Hematopoietic multipotent progenitor cell (in vitro differentiated cells): ENCODE results near the gene JAML. TPM values are rescaled to one million over a fixed set of nuclear protein-coding genes. Genes with fewer than 3 reads are reported as not detected.

Source experiments
- DNase-seq, 3 donors: peaks; one replicate each; pipeline ENCODE4 v3.0.0-alpha.2; 2011 to 2015; ENCODE audit warnings: low read depth in 2 of 3, low spot score in 2 of 3
- total RNA-seq: library from RNA; depleted of rRNA; stranded (reverse); fragments of >200 nt; gene quantifications from one replicate; pipeline ENCODE4 v1.2.3, GENCODE V29; 2012

JAML gene
- total RNA-seq, 1 donor, result 26.9 TPM

GRCh38 chr11:118217575-118217974 lies 7.2 kb downstream of the JAML start:
- DNase-seq, result no peak

- DNase-seq, result no peak
These were observed 8.0 kb downstream of the JAML start for GRCh38 chr11:118216621-118217481.

- DNase-seq, result no peak
These were observed 9.0 kb downstream of the JAML start for GRCh38 chr11:118215765-118216164.

GRCh38 chr11:118215262-118215661 lies 9.5 kb downstream of the JAML start:
- DNase-seq, result no peak

GRCh38 chr11:118214210-118214914 lies 10.4 kb downstream of the JAML start:
- DNase-seq, result no peak

- no peak for DNase-seq
These were observed 11.0 kb downstream of the JAML start for GRCh38 chr11:118213781-118214180.

GRCh38 chr11:118213201-118213600 lies 11.6 kb downstream of the JAML start:
- no peak for DNase-seq

- DNase-seq, result no peak
These were observed 12.0 kb downstream of the JAML start for GRCh38 chr11:118212781-118213191.

- no peak for DNase-seq
These were observed 12.6 kb downstream of the JAML start for GRCh38 chr11:118212131-118212725.

GRCh38 chr11:118211006-118211405 lies 13.8 kb downstream of the JAML start:
- DNase-seq, result no peak

- no peak for DNase-seq
These were observed 14.5 kb downstream of the JAML start for GRCh38 chr11:118210323-118210722.

- no peak for DNase-seq
These were observed 15.8 kb downstream of the JAML start for GRCh38 chr11:118209033-118209432.

GRCh38 chr11:118207079-118207478 lies 17.7 kb downstream of the JAML start:
- DNase-seq, result no peak

GRCh38 chr11:118206391-118207031 lies 18.3 kb downstream of the JAML start:
- DNase-seq, result no peak

- DNase-seq, result no peak
These were observed 19.0 kb downstream of the JAML start for GRCh38 chr11:118205606-118206378.

- peak in 1 of 3 donors; percentile 26 for DNase-seq
These were observed 22.0 kb downstream of the JAML start for GRCh38 chr11:118202599-118203422.

GRCh38 chr11:118201966-118202365 lies 22.8 kb downstream of the JAML start:
- DNase-seq, result no peak

- DNase-seq, result peak in 1 of 3 donors; percentile 28
These were observed 23.7 kb downstream of the JAML start for GRCh38 chr11:118200901-118201680.

GRCh38 chr11:118200497-118200896 lies 24.3 kb downstream of the JAML start:
- no peak for DNase-seq
